Fibroblast of skin of abdomen (primary cell): ENCODE results near the gene RGPD8.

Source experiments
- DNase-seq: peaks from one replicate; pipeline ENCODE4 v3.0.0-alpha.2; 2013

Gene RGPD8

DNA sequence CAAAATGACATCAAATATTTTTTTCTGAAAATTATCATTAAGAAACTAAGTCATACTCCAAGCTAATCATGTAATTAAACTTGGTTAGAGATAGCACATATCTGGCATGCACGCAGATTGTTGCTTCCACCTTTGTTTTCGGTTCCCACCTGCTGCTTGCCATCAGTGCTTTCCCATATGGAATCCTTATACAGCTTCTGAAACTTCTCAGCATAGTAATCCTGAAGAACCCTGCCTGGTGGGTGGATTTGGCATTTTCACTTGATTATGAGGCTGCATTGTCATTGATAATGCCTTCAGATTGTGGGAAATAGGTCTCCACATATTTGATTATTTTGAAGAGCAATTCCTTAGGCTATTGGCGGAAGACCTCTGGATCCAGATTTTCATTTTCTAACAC is 110.5 kb downstream of the RGPD8 start:
- no peak for DNase-seq

DNA sequence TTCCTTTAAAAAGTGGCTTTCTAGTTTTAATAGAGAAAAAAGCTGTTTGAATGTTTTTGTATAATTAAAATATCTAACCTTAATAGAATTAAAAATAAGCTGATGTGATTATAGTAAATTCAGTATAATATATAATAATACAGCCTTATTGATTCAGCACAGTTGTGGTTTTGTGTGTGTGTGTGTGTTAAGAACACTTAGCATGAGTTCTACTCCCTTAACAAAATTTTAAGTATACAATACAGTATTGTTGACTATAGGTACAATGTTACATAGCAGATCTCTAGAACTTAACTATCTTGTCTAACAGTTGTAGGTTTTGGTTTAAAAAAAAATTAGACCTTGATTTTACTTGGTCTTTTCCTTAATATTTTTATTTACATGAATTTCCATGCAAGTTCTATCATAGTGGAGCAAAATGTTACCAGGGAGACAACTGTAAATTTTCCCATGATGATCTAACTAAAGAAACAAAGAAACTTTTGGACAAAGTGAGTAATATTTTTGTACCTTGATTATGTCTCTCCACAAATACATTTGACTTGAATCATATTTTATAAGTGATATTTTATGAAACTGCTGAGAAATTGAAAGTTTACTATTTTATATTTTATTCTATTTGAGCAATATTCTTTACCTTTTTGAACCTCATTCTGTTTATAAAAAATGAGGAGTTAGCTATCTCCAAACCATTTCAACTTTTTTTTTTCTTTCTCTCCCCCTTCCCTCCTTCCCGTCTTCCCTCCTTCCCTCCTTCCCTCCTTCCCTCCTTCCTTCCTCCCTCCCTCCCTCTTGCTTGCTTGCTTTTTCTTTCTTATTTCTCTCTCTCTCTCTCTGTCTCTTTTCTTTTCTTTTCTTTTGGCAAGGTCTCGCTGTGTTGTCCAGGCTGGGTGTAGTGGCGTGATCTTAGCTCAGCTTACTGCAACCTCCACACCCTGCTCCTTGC is 111.8 kb downstream of the RGPD8 start:
- no peak for DNase-seq
